HG03064 (cell line): ENCODE data around the gene HPS4.

ENCODE experiments used
- ATAC-seq: cut with Tn5 transposase; IDR thresholded peaks from one replicate; pipeline ENCODE4 v1.9.1; 2021; ENCODE audit warnings: low read depth; ENCODE audit not compliant: unreplicated experiment

Gene HPS4

GRCh38 chr22:26471522-26471921 is 12.1 kb downstream of the HPS4 start:
- no peak for ATAC-seq

- ATAC-seq, result no peak
Observed at GRCh38 chr22:26470807-26471206, 12.8 kb downstream of the HPS4 start.

- no peak for ATAC-seq
Observed at GRCh38 chr22:26466196-26466595, 17.4 kb downstream of the HPS4 start.

- ATAC-seq, result no peak
Observed at GRCh38 chr22:26464312-26464711, 19.3 kb downstream of the HPS4 start.

- ATAC-seq, result no peak
Observed at GRCh38 chr22:26463688-26464087, 19.9 kb downstream of the HPS4 start.

- no peak for ATAC-seq
Observed at GRCh38 chr22:26463101-26463661, 20.4 kb downstream of the HPS4 start.

- ATAC-seq, result no peak
Observed at GRCh38 chr22:26462641-26463040, 20.9 kb downstream of the HPS4 start.

- no peak for ATAC-seq
Observed at GRCh38 chr22:26462051-26462450, 21.5 kb downstream of the HPS4 start.

- no peak for ATAC-seq
Observed at GRCh38 chr22:26461188-26461810, 22.3 kb downstream of the HPS4 start.

- ATAC-seq, result no peak
Observed at GRCh38 chr22:26460202-26460601, 23.4 kb downstream of the HPS4 start.

GRCh38 chr22:26457661-26458272 is 25.8 kb downstream of the HPS4 start:
- ATAC-seq, result no peak

- ATAC-seq, result no peak
Observed at GRCh38 chr22:26453812-26454500, 29.6 kb downstream of the HPS4 start.

- no peak for ATAC-seq
Observed at GRCh38 chr22:26453216-26453615, 30.4 kb downstream of the HPS4 start.

- ATAC-seq, result no peak
Observed at GRCh38 chr22:26452236-26453016, 31.2 kb downstream of the HPS4 start.

GRCh38 chr22:26450453-26451185 is 33.0 kb downstream of the HPS4 start:
- no peak for ATAC-seq

- ATAC-seq, result no peak
Observed at GRCh38 chr22:26448941-26449340, 34.6 kb downstream of the HPS4 start.

GRCh38 chr22:26448334-26448733 is 35.2 kb downstream of the HPS4 start:
- no peak for ATAC-seq

- no peak for ATAC-seq
Observed at GRCh38 chr22:26447584-26448329, 35.8 kb downstream of the HPS4 start.

- no peak for ATAC-seq
Observed at GRCh38 chr22:26446808-26447515, 36.6 kb downstream of the HPS4 start.
